ENCODE results near the gene MFAP2. TPM values are rescaled to one million over a fixed set of nuclear protein-coding genes. Genes with fewer than 3 reads are reported as not detected.

MFAP2 gene
- total RNA-seq, 1 donor from 2014 or later = 83.4 TPM

DNA sequence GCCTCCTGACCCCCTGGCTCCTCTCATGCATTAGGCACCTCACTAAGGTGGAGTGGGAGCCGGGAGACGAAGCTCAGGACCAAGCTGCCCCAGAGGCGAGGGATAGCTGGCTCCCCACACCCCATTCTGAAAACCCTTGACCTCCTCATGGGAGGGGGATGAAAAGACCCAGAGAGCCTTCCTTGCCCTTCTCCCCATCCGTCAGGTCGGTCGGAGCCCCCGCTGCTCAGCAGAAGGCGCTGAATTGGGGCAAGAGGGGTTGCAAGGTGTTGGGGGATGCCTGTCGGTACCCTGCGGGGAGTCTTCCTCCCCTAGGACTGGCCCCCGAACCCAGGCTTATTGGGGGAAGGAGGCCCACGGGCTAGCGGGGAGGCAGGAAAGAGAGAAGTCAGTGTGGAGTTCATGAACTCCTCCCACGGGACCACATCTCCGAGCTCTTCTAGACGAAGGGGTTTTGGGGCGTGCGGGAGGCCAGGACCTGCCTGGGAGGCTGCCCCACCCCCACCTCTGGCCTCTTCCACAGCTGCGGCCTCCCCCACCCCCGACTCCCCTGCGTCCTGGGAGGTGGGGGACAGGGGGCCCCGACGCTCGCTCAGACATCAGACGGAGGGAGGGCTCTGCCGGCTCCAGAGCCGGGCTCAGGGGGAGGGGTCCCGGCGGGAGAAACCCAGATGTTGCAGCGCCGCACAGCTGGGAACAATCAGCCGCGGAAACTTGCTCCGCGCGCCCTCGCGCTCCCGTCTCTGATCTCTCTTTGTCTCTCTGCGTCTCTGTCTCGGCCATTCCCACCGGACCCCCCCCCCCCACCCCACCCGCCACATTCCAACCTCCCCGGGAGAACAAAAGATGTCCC lies 719 bp downstream of the MFAP2 start:
- TF ChIP-seq, protein P1, sequence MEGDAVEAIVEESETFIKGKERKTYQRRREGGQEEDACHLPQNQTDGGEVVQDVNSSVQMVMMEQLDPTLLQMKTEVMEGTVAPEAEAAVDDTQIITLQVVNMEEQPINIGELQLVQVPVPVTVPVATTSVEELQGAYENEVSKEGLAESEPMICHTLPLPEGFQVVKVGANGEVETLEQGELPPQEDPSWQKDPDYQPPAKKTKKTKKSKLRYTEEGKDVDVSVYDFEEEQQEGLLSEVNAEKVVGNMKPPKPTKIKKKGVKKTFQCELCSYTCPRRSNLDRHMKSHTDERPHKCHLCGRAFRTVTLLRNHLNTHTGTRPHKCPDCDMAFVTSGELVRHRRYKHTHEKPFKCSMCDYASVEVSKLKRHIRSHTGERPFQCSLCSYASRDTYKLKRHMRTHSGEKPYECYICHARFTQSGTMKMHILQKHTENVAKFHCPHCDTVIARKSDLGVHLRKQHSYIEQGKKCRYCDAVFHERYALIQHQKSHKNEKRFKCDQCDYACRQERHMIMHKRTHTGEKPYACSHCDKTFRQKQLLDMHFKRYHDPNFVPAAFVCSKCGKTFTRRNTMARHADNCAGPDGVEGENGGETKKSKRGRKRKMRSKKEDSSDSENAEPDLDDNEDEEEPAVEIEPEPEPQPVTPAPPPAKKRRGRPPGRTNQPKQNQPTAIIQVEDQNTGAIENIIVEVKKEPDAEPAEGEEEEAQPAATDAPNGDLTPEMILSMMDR (conservative IDR thresholded peaks at IDR 0.05) = no peak
- peak overlapping the region; percentile 82 for H3K4me3 Mint-ChIP-seq
- DNase-seq (ENCODE audit: low read depth, low spot score) = no peak
- no peaks in the 10 kb centered on the region for H3K9me3 Mint-ChIP-seq
- peaks cover 8% of the 10 kb centered on the region for H3K27me3 Mint-ChIP-seq (ENCODE audit: low read depth)
- H3K36me3 Mint-ChIP-seq (ENCODE audit: low read depth) = no peaks in the 10 kb centered on the region
- H3K4me1 Mint-ChIP-seq = peaks cover 40% of the 10 kb centered on the region
- H3K27ac Mint-ChIP-seq (ENCODE audit: unreplicated experiment) = no peak overlapping the region

DNA sequence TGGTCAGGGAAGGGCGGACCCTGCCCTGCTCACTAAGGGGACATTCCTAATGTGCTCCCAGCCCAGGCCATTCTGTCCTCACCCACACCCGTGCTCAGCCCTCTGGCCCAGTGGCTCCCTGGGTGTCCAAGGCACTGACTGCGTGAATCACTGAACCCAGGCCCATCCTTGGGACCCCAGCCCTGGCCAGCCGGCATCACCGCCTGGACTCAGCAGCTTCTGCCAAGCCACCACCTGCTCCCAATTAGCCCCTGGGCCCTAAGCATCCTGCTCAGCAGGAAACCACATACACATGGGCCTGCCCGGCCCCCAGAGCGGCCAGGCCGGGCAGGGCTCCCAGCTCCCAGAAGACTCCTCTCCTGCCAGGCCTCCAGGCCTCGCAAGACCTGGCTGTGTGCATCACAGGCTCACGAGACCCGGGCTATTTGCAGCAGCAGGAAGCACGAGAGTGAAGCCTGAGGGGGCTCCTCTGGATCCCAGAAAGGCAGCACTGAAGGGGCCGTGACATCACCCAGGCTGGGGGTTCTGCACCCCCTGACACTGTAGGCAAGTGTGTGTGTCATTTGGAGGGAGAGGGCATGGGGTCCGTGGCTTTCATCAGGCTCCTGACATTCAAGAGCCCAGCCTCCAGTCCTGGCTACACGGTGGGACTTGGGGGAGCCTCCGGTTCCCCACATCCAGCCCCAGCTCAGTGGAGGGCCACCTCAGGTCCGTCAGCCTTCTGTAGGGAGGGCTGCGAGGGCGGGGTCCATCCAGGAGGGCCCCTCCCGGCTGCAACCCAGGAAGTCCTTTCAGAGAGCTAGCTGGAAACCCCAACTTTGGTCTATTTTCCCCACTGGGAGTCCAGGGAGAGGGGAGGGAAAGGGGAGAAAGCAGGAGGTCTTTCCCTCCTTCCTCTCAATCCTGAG lies 1.6 kb downstream of the MFAP2 start:
- H3K36me3 Mint-ChIP-seq (ENCODE audit: low read depth) = no peaks in the 10 kb centered on the region
- no peak overlapping the region for H3K27ac Mint-ChIP-seq (ENCODE audit: unreplicated experiment)
- DNase-seq (ENCODE audit: low read depth, low spot score) = no peak
- no peaks in the 10 kb centered on the region for H3K9me3 Mint-ChIP-seq
- TF ChIP-seq, protein P1 (conservative IDR thresholded peaks at IDR 0.05) = no peak
- peaks cover 8% of the 10 kb centered on the region for H3K27me3 Mint-ChIP-seq (ENCODE audit: low read depth)
- peak overlapping the region; percentile 82 for H3K4me3 Mint-ChIP-seq
- H3K4me1 Mint-ChIP-seq = peaks cover 40% of the 10 kb centered on the region

DNA sequence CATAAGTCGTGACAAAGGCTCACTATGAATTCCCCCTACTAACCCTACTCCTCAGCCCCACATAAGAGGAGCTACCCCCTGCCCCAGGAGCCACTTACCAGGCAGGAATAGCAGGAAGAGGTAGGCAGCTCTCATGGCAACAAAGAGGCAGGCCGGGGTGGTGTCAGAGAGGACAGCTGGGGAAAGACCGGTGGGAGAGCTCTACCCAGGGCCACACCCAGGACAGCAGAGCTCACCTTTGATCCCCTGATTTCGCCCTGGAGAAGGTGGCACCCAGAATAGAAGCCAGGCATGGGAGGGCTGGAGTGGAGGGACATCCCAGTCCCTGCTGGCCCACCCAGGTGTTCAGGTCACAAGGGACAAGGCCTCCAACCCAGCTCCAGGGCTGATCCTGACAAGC lies 2.3 kb downstream of the MFAP2 start:
- H3K36me3 Mint-ChIP-seq (ENCODE audit: low read depth) = no peaks in the 10 kb centered on the region
- no peaks in the 10 kb centered on the region for H3K9me3 Mint-ChIP-seq
- TF ChIP-seq, protein P1 (conservative IDR thresholded peaks at IDR 0.05) = no peak
- H3K27ac Mint-ChIP-seq (ENCODE audit: unreplicated experiment) = no peak overlapping the region
- H3K4me1 Mint-ChIP-seq = peaks cover 40% of the 10 kb centered on the region
- no peak for DNase-seq (ENCODE audit: low read depth, low spot score)
- peak overlapping the region; percentile 69 for H3K4me3 Mint-ChIP-seq
- peaks cover 8% of the 10 kb centered on the region for H3K27me3 Mint-ChIP-seq (ENCODE audit: low read depth)

DNA sequence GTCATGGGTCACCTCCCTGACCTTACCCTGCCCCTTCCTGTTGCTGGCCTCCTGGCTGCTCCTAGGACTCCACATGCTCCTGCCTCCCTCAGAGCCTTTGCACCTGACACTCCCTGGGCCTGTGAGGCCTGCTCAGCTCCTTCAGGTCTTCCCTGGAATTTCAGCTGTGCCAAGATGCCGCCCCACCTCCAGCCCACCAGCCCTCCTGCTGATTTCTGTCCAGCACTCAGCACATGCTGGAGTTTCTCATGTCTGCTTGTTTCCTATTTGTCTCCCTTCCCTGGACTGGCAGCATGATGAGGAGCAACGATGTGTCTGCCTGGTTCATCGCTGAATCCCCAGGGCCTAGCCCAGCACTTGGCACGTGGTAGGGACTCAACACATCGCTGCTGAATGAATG lies 3.0 kb downstream of the MFAP2 start:
- peaks cover 8% of the 10 kb centered on the region for H3K27me3 Mint-ChIP-seq (ENCODE audit: low read depth)
- peaks cover 43% of the 10 kb centered on the region for H3K4me1 Mint-ChIP-seq
- no peaks in the 10 kb centered on the region for H3K9me3 Mint-ChIP-seq
- DNase-seq (ENCODE audit: low read depth, low spot score) = no peak
- no peaks in the 10 kb centered on the region for H3K36me3 Mint-ChIP-seq (ENCODE audit: low read depth)
- TF ChIP-seq, protein P1 (conservative IDR thresholded peaks at IDR 0.05) = no peak
- H3K27ac Mint-ChIP-seq (ENCODE audit: unreplicated experiment) = no peak overlapping the region
- H3K4me3 Mint-ChIP-seq = peak overlapping the region; percentile 69

DNA sequence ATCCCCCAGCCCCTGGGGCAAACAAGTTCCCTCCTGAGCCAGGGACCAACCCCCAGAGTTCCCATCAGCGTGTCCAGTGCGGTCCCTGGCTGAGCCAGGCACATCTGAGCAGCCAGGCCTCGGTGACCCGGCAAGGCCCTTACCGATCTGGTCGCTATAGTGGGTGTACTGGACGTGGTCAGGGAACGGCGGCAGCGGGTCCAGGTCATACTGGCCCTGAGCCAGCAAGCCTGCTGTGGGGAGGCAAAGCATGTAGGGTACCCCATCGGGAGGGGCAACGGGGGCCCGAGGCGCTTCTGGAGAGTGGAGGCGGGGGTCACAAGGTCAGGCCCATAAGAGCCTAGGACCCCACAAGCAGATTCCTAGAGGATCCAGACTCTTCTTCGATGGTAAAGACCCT lies 3.5 kb downstream of the MFAP2 start:
- no peaks in the 10 kb centered on the region for H3K36me3 Mint-ChIP-seq (ENCODE audit: low read depth)
- peaks cover 8% of the 10 kb centered on the region for H3K27me3 Mint-ChIP-seq (ENCODE audit: low read depth)
- no peak for DNase-seq (ENCODE audit: low read depth, low spot score)
- peak overlapping the region; percentile 69 for H3K4me3 Mint-ChIP-seq
- H3K9me3 Mint-ChIP-seq = no peaks in the 10 kb centered on the region
- peaks cover 47% of the 10 kb centered on the region for H3K4me1 Mint-ChIP-seq
- TF ChIP-seq, protein P1 (conservative IDR thresholded peaks at IDR 0.05) = no peak
- H3K27ac Mint-ChIP-seq (ENCODE audit: unreplicated experiment) = no peak overlapping the region

Measured in neural crest cell (in vitro differentiated cells).